ENCODE measurements around the gene CHD9.
"Not testable (repeated sequence)": the region's sequence is repeated elsewhere in the genome, so short reads cannot be mapped to it uniquely, and the experiment has no call there.

The CHD9 gene

DNA sequence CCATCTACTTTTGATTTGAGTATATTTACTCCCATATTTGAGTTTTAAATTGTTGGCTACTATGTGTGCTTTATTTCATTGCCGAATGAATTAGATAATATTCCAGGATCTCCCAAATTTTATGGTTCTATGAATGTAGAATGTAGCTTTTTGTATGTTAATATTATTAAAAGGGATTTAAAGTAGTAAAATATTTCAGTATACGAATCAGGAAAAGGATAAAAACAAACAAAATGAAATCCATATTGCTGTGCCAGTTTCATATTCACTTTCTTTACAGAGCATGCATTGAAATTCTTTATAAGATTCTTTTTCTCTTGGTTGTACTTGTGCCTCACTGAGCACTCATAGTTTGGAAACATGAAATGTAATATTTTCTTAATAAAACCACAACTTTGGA lies 155.1 kb downstream of the CHD9 start:
- no peak for DNase-seq

DNA sequence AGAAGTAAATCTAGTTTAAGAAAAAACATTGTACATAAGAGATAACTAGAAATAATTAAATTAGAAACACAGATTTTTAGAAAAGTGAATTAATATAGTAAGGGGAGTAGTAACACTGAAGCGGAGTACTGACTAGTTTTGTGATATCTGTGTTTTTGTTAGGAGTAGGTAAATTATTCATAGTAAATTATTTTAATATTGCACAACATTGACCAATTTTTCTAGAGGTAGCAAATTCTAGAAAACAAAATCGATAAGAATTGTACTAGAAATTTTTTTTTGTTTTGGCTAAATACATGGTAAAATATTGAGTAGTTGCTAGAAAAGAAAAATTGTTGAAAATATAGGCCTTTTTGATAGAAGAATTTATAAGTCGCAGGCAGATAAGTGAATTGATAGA lies 156.5 kb downstream of the CHD9 start:
- DNase-seq, result no peak

GRCh38 chr16:53212893-53213223 lies 158.1 kb downstream of the CHD9 start:
- DNase-seq, result no peak

GRCh38 chr16:53213542-53213941 lies 158.8 kb downstream of the CHD9 start:
- no peak for DNase-seq

DNA sequence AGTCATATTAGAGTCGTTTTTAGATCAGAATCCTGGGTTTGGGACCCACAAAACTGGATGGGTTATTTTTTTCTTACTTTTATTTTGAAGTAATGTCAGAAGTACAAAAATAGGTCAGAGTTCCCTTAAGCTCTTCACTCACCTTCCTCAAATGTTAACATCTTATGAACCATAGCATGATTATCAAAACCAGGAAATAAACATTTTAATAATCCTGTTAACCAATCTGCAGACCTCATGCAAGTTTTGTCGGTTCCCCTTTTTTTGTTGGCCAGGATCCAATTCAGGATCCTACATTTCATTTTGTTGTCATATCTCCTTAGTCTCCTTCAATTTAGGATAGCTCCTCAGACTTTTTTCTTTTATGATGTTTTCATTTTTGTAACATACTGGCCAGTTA lies 162.0 kb downstream of the CHD9 start:
- DNase-seq, result no peak

DNA sequence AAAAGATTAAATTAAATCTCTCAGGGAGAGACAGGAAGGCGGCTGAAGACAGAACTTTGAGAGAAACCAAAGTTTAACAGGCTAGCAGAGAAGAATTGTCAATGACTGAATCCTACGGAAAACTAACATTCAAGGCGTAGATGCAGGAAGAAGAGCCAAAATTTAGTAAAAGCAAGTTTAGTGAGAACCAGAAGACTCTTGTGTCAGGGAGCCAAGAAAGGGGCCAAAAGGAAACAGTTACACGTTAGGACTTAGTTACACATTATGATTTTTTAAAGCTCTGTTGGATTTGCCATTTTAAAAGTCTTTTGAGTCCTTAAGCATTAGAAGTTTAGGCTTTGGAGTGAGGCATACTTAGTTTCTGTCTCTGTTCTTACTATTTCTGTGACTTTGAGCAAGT lies 164.6 kb downstream of the CHD9 start:
- DNase-seq, result no peak

DNA sequence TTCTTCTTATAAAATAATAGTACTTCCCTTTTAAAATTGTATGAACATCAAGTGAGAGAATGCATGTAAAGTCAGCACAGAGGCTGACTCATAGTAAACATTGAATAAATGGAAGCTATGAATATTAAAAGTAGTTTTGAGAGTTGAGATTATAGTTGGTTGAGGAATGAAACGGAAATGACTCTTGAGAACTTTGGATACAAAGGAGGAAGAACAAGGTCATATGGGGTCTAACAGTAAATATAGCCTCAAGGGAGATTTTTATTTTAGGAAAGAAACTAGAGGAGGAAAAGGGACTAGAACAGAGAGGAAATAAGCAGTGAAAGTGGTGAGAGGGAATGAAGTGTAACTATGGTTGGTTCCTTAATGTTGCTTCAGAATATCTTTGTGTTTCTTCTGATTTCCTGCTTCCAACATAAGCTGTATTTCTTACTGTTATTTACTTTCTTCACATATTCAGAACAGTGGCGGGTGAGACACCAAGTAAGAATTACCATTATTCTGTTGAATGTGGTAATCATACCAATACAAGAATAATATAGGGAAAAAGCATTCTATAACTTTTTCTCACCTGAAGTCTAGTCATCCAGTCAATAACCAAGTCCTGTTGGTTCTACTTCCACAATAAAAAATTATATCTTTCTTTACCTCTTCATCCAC lies 165.1 kb downstream of the CHD9 start:
- no peak for DNase-seq

GRCh38 chr16:53220585-53220984 lies 165.8 kb downstream of the CHD9 start:
- DNase-seq, result no peak

DNA sequence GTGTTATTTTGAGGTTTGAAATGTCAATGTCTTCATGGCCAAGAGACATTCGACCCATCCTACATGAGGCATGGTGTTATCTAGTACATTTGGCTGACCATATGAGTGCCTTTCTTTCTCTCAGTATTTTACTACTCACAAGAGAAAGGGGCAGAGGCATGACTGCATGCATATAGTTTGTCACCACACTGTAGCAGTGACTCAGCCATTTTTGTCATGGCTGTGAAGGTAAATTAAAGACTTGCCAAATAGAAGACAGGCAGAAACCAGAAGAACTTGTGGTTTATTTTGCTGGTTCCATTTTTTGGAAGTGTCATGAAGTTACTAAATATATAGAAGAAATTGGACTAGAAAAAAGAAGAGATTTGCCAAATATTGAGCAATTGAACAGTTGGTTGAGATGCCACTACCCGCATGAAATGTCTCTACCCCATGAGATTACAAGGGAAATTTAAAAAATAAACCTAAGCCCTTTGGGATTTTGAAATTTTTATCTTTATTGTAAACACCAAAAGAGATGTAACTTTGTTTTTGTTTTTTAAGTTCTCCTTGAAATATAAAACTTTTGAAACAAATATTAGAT lies 170.3 kb downstream of the CHD9 start:
- DNase-seq, result no peak

DNA sequence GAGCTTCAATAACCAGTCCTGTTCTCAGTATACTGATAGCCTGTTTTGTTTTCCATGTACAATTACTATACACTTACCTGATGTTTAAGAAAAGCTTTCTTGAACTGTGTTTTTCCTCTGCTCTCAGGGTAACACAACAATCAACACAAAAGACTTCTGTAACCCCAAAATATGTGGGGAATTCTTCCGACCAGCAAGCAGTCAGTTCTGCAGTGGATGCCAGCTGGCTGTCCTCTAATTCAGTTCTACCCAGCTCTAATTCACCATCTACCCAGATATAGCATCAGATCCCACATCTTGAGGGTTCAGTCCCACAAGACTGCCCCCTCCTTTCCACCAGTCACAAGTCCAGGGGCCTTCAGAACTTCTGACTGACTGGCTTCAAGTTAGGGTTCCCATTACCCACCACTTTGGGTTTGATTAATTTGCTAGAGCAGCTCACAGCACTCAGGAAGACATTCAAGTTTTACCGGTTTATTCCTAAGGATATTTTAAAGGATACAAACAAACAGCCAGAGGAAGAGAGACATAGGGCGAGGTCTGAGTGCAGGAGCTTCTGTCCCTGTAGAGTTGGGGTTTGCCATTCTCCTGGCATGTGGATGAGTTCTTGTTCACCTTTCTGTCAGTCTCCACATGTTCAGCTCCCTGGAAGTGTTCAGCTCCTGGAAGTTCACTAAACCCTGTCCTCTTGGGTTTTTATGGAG lies 178.2 kb downstream of the CHD9 start:
- DNase-seq, result no peak

GRCh38 chr16:53234836-53235235 lies 180.0 kb downstream of the CHD9 start:
- DNase-seq, result no peak

GRCh38 chr16:53235851-53236250 lies 181.1 kb downstream of the CHD9 start:
- DNase-seq, result no peak

DNA sequence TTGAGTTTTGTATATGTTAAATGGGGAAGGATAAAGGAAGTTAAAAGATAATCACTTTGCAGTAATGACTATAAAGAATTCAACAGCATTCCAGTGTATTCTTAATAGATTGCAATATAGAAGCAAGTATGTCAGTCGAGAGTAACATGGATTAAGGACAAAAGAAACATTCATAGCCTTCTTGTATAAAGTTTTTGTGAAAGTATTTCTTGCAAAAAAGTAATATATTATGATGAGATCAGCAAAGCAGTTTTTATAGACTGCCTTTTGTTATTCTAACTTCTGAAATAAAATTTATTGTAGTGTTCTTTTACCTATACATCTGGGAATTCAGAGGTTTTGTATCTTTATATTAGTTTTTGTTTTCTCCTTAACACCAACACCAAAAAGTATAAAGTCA lies 194.5 kb downstream of the CHD9 start:
- no peak for DNase-seq

DNA sequence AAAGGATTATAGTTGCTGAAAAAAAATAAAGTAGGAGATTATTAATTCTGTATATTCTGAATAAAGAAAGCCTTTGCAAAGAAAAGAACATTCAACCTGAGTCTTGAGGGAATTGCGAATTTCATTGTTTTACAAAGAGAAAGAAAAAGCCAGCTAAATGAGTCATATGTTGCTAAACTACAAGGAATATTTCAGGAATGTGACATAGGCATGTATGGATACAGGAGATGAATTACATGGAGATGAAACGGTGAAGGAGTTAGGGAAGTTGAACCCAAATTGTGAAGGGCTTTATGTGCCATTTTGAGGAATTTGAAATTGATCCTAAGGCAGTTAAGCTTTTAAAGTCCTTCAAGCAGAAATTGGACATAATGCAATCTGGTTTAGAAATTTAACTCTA lies 202.2 kb downstream of the CHD9 start:
- DNase-seq, result no peak

- DNase-seq, result no peak
Measured at GRCh38 chr16:53258809-53259208, 204.0 kb downstream of the CHD9 start.

GRCh38 chr16:53261276-53261675 lies 206.5 kb downstream of the CHD9 start:
- DNase-seq, result no peak

GRCh38 chr16:53262645-53263044 lies 207.9 kb downstream of the CHD9 start:
- no peak for DNase-seq

- no peak for DNase-seq
Measured at GRCh38 chr16:53266156-53266555, 211.4 kb downstream of the CHD9 start.

DNA sequence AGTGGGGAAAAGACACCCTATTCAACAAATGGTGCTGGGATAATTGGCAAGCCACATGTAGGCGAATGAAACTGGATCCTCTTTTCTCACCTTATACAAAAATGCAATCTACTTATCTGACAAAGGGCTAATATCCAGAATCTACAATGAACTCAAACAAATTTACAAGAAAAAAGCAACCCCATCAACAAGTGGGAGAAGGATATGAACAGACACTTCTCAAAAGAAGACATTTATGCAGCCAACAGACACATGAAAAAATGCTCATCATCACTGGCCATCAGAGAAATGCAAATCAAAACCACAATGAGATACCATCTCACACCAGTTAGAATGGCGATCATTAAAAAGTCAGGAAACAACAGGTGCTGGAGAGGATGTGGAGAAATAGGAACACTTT lies 223.7 kb downstream of the CHD9 start:
- DNase-seq, result not testable (repeated sequence)

- DNase-seq, result no peak
Measured at GRCh38 chr16:53281280-53281679, 226.5 kb downstream of the CHD9 start.

DNA sequence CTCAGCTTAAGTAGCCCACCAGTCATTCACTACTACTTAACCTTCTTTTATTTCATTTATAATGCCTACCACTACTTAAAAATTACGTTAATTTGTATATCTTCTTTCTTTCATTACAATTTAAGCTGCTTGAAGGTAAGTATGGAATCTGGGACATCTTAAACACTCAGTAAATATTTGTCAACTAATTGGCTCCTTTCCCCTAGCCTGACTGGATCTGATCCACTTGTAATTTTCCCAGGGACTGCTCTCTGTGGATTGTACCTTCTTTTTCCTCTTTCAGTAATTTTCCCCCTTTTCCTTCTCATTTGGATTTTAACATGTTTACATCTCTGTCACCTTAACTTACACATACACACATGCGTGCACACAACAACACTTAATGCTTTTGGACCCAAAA lies 227.1 kb downstream of the CHD9 start:
- DNase-seq, result no peak

- DNase-seq, result no peak
Measured at GRCh38 chr16:53282328-53282727, 227.5 kb downstream of the CHD9 start.

DNA sequence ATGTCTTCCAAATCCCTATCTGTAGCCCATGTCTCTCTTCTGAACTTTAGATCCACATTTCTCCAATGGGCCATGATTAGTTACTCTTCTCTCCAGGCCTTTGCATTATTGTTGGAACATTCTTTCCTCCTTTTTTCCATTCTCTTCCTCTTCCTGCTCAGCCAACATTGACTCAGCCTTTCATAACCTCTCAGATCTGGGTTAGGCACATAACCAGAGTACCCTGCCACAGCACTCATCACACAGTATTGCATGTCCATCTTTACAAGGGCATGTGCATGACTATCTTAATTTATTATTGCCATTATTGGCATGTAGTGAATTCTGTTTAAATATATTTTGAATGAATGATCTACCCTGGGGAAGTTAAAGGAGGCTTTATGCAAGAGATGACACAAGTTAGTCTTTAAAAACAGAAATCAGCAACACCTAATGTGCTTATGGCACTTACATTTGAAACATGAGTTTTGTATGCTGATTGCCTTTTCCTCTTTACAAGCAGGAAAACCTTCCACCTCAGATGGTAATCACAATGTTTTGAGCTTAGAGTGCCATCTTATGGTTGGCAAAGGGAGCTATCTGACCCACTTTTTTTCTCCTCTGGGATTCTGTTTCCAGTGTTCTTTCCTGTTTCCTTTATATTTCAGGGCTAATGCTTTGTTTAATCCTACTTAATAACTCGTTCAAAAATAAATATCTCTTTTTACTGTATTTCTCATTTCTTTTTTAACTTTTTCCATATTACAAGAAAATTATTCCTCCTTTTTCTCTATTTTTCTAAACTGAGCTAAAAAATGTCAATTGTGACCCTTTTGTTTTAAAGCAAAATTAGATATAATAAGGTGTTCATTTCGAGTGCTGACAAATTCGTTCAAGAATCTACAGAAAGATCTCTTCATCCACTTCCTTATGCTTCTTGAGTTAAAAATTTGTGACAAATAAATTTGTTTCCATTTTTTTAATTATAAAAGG lies 228.5 kb downstream of the CHD9 start:
- DNase-seq, result no peak

- DNase-seq, result no peak
Measured at GRCh38 chr16:53285236-53285635, 230.4 kb downstream of the CHD9 start.
